Stimulated activated CD4-positive, alpha-beta T cell treated with anti-CD3 and anti-CD28 coated beads, Interleukin-15, amount 100 ng/mL, for 24 hours (primary cell): Measurements from ENCODE around the gene MYO18B.
"Not testable (repeated sequence)": the region's sequence is repeated elsewhere in the genome, so short reads cannot be mapped to it uniquely, and the experiment has no call there.

Source experiments
- DNase-seq: peaks from one replicate; pipeline ENCODE4 v3.0.0-alpha.2; 2020

MYO18B gene

DNA sequence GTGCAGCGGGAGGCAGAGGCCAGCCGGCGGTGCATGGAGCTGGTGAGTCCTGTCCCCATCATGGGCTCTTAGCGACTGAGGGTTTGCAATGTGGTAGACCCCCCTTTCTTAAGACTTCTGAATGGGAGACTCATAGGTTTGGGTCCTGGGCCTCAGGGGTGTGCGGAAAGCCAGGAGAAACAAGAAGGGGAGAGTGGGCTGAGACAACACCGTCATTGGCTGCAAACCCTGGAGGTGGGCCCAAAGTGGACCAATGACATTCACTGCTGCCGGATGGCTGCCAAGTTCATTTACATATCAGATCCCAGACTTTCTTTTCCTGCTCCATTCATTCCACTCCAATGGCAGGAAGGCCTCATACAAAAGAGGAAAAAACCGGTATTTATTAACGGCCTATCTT lies 213.3 kb downstream of the MYO18B start:
- DNase-seq = no peak

GRCh38 chr22:25956801-25957200 lies 214.8 kb downstream of the MYO18B start:
- no peak for DNase-seq

- no peak for DNase-seq
These were observed 218.1 kb downstream of the MYO18B start for GRCh38 chr22:25959818-25960774.

DNA sequence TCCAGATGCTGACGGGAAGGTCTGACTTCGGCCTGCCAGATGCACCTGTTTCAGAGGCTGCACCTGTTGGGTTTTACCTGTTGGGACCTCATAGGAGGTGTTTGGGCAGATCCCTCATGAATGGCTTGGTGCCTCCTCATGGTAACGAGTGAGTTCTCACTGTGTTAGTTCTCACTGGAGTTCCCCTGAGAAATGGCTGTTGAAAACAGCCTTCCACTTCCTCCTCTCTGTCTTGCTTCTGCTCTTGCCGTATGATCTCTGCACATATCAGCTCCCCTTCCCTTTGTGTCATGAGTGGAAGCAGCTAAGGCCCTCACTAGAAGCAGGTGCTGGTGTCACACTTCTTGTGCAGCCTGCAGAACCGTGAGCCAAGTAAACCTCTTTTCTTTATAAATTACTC lies 219.7 kb downstream of the MYO18B start:
- no peak for DNase-seq

DNA sequence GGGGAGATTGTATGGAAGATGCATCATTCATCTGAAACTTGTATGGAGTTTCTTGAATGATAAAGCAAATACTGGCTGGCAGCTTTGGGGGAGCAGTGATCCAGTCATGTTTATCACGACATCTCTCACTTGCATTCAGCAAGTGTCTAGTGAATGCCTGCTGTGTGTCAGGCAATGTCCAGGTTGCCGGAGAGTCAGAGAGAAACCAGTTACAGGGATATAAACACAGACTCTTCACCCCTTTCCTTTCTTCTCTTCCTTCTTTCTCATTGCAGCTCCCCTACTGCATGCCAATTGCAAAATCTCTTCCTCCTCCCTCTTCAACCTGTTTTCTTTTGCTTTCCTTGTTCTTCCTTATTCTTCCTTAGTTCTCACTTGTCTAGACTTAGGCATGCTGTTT lies 220.7 kb downstream of the MYO18B start:
- no peak for DNase-seq

- DNase-seq = no peak
These were observed 223.2 kb downstream of the MYO18B start for GRCh38 chr22:25964961-25965730.

- DNase-seq = no peak
These were observed 224.5 kb downstream of the MYO18B start for GRCh38 chr22:25966448-25966913.

DNA sequence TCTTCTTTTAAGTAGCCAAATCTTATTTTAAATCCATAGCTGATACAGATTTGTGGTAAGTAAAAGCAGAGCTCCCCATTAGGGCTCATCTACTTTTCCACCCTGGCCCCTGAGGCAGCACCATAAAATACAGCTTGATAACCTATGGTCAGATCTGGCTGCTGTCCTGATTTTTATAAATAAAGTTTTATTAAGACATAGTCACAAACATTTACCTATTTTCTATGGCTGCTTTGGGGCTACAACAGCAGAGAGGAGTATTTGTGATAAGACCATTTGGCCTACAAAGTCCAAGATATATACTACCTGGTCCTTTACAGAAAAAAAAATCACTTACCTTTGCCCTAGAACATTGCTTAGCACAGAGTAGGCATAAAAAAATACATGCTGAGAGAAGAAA lies 227.3 kb downstream of the MYO18B start:
- DNase-seq = no peak

DNA sequence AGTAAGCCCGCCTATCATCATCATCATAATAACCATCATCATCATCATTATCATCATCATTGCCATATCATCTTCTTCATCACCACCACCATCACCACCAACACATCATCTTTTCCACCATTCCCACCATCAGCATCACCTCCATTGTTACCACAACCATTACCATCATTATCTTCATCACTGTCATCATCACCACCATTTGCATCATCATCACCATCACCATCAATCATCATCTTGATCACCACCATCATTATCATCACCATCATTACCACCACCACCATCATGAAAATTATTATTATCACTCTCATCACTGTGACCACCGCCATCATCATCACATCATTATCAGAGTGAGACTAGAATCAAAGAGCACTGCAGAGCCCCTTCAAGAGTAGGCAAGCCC lies 227.9 kb downstream of the MYO18B start:
- no peak for DNase-seq

DNA sequence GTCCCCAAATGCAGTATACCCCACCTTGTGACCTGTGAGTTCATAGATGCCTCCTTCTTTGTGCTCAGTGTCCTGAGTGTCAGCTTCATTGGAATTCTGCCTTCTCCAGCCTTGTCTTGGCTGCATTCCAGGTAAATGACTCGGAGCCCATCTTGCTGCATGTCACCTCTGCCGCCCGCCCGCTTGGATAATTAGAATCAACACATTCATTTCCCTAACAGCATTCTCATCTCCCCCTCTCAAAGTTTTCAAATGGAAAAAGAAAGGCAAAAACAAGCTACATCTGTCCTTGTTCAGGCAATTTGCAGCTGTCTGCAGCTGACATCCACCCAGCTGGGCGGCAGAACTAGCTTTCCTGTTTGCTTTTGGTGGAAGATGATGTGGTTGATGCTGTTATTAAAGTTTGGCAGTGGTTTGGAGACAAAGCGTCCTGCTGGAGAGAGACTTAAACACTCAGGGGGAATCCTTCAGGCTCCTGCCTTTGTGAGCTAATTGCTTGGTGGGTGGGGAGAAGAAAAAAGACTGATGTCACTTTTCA lies 228.5 kb downstream of the MYO18B start:
- no peak for DNase-seq

DNA sequence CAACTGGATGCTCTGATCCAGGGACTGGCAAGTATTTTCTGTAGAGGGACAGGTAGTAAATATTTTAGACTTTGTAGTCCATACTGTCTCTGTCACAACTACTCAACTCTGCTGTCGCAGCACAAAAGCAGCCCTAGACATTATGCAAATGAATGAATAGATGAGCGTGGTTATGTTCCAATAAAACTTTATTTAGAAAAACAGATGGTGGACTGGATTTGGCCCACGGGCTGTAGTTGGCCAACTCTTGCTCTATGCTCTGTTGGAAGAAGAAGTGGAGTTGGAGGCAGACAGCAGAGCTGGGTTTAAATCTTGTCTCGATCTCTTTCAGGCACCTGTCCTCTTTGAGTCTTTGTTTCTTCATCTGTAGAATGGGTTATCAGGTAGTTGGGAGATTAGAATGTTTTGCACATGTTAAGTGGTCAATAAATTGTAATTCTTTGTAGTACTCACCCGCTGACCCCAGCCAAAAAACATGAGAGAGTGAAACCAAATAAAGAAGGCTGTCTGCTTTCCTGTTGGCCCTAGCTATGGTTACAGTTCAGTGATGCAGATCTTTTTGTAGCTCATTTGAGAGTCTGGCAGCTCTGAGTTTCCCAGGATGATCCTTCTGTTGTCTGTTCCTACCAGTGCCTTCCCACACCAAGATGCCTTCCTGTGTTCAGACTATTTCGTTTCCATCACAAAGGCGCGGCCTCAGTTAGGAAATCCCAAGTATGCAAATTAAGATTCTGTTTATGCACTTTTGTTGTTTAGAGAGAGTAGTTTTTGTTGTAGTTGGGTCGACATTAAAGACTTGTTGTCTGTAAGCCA lies 229.2 kb downstream of the MYO18B start:
- DNase-seq = no peak

DNA sequence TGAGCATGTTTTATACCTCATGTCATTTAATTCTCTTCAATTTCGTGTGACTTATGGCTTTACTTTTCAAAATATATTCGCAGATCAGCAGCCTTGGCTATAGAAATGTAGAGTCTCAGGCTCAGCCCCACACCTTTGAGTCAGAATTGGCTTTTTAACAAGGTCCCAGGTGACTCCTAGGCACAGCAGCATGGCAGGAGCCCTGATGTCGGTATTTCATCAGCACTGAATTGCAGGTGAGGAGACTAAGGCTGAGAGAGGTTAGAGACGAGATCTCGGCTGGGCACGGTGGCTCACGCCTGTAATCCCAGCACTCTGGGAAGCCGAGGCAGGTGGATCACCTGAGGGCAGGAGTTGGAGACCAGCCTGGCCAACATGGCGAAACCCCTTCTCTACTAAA lies 230.4 kb downstream of the MYO18B start:
- DNase-seq = no peak

DNA sequence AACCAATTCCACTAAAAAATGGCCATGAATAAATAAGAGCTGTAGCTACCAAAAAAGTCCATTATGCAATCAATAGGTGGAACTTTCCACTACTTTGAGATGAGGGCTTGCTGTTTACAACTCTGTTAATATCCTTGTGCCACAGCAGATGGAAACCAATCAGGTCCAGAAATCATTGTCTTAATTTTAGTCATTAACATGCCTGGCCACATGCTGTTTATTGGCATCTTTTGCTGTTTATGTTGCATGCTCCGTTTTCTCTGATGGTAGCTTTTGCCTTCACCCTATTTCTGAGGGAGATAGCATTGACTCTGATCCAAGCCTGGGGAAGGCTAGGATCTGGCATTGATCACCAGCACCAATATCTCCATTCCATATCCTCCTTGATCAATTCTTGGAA lies 234.4 kb downstream of the MYO18B start:
- DNase-seq = no peak

DNA sequence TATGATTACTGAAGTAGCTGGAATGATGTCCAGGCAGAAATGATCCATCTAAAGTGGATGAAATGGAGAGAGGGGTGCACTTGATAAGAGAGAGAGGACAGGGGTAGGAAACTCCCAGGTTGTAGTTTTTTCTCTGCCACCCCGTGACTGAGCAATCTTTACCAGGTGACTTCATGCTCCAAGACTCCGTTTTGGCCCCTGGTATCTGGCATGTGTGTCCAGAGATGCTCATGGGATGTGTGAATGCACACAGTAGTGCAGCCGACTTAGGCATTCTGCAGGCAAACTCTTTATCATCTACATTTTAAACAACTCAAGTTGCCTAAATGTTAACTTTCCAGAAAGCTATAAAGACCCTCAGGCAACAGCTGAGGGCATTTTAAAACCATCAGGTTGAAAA lies 238.0 kb downstream of the MYO18B start:
- no peak for DNase-seq

GRCh38 chr22:25984911-25985310 lies 242.9 kb downstream of the MYO18B start:
- not testable (repeated sequence) for DNase-seq

DNA sequence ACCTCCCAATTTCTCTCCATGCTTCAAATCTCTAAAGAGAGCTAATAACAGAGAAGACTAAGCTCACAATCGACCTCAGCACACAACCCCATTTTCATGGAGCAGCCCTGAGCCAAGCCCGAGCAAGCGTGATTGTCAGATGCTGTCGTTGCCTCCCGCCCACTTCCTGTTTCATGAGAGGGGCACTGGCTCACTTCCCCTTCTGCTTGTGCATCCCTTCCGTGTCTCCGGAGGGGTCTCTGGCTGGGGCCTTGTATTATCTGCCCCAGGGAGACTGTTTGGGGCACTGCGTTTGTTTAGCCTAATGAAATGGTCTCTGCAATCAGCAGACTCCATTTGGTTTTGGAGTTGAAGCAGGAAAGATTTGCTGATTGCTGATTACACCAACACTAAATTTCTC lies 246.0 kb downstream of the MYO18B start:
- no peak for DNase-seq

- no peak for DNase-seq
These were observed 249.0 kb downstream of the MYO18B start for GRCh38 chr22:25990940-25991339.

DNA sequence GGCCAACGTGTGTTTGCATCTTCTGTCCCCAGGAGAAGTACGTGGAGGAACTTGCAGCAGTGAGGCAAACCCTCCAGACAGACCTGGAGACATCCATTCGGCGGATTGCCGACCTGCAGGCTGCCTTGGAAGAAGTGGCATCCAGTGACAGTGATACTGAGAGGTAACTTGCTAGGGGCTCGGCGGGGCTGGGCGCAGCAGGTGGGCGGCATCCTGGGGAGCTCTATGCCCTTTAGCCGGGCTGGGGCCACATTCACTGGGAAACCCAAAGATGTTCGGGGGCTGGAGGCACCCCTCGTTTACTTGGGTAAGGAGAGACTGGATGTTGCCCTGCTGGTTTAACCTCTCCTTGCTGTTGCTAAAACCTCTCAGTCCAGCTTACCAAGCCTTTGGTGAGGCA lies 250.3 kb downstream of the MYO18B start:
- DNase-seq = no peak

DNA sequence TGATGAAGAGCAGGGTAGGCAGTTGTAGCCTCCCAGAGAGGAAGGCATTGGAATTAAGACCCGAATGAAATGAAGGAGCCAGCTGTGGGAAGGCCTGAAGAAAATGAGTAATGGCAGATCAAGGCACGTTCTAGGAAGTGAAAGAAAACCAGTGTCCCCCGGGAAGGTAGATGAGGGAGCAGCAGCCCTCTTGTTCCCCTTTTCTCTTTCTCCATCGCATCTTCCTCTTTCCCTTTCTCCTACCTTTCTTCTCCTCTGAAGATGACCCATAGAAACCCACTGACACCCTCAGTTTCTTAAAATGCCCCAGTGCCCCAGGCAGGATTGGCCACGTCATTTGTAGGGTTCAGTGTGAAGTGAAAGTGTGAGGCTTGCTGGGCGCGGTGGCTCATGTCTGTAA lies 254.7 kb downstream of the MYO18B start:
- no peak for DNase-seq

DNA sequence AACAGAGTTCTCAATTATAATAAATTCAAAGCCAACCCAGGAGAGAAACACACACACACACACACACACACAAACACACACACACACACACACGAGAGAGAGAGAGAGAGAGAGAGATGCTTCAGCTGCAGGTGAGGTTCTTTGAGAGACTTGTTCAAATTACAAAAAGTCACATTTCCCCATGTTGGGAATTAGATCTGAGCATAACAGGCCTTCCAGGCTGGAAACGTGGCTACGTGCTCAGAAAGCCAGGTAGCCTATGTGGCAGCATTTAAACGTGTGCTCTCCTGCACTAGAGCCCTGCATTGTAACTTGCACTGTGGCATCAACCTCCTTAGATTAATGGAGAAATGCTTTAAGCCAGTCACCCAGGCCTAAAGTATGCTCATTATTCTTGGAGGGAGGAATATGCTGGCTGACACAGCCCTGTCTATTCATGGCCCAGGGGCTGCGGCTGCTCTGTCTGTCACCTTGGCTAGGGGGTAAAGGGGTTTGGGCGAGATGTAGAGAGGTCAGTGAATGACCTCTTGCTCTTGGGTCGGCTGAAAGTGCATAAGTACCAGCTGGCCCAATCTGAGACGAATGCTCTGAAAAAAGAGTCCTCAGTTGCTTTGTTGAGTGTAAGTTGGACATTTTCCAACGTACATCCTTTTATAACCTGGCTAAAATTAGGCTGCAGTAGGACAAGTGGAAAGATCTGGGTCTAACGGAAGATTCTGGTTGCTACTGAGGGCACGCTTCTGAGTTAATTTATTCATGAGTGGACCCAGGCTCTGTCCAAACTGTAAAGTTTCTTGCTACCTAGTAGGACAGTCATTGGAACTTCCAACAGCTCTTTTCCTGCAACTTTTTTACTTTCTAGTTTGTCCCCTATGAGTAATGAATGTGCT lies 256.1 kb downstream of the MYO18B start:
- DNase-seq = no peak

- no peak for DNase-seq
These were observed 260.5 kb downstream of the MYO18B start for GRCh38 chr22:26002456-26002855.

DNA sequence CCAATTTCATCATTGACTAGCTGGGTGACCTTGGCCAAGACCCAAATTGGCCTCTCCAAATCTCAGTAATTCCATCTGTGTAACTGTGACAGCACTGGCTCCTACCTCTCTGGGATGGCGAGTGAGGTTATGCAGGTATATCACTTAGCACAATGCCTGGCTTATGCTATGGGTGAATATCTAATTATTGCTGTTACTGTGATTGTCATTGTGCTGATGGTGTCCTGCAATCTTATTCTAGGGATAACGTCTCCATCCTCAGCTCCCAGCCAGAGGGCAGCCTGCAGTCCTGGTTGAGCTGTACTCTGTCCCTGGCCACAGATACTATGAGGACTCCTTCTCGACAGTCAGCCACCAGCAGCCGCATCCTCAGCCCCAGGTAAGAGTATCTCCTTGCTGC lies 262.5 kb downstream of the MYO18B start:
- DNase-seq = no peak
